HFF-Myc (cell line): ENCODE data around the gene LSM10.

Experiments
- DNase-seq: peaks from one replicate; pipeline ENCODE4 v3.0.0-alpha.2; 2011; ENCODE audit warnings: low read depth; ENCODE audit errors: extremely low read depth
- H3K4me3 ChIP-seq: replicated peaks from 2 replicates; pipeline ENCODE4 v1.5.1; 2011; ENCODE audit warnings: low read depth, mild to moderate bottlenecking, control low read depth, low read length
- CTCF ChIP-seq: IDR thresholded peaks from 2 replicates; pipeline ENCODE4 v1.5.1; 2012; ENCODE audit warnings: mild to moderate bottlenecking, low read depth, low read length, control low read depth; ENCODE audit errors: missing control alignments

Gene LSM10

GRCh38 chr1:36391271-36391670 is 6.4 kb downstream of the LSM10 start:
- no peak overlapping the region for H3K4me3 ChIP-seq
- no peak for DNase-seq
- TF ChIP-seq CTCF: no peak

GRCh38 chr1:36390411-36390810 is 7.3 kb downstream of the LSM10 start:
- no peak overlapping the region for H3K4me3 ChIP-seq
- no peak for TF ChIP-seq CTCF
- no peak for DNase-seq

GRCh38 chr1:36389999-36390398 is 7.7 kb downstream of the LSM10 start:
- DNase-seq: no peak
- no peak for TF ChIP-seq CTCF
- H3K4me3 ChIP-seq: no peak overlapping the region

- TF ChIP-seq CTCF: no peak
- no peak overlapping the region for H3K4me3 ChIP-seq
- DNase-seq: no peak
These were observed 8.4 kb downstream of the LSM10 start for GRCh38 chr1:36389261-36389660.

GRCh38 chr1:36387141-36387949 is 10.4 kb downstream of the LSM10 start:
- no peak for DNase-seq
- TF ChIP-seq CTCF: no peak
- peak overlapping the region; percentile 49 for H3K4me3 ChIP-seq

GRCh38 chr1:36386265-36387140 is 11.2 kb downstream of the LSM10 start:
- peak overlapping the region; percentile 49 for H3K4me3 ChIP-seq
- peak; percentile 99 for DNase-seq
- TF ChIP-seq CTCF: no peak
